Ishikawa (cell line): ENCODE results near the gene GAS7.

Experiments used
- CEBPB ChIP-seq: IDR thresholded peaks from 2 replicates; pipeline ENCODE4 v1.6.1; 2012
- CREB1 ChIP-seq: IDR thresholded peaks from 2 replicates; pipeline ENCODE4 v1.6.1; 2012; ENCODE audit warnings: low read depth
- EGR1 ChIP-seq: IDR thresholded peaks from 2 replicates; pipeline ENCODE4 v1.6.1; 2012
- EP300 ChIP-seq: IDR thresholded peaks from 2 replicates; pipeline ENCODE4 v1.6.1; 2012; ENCODE audit warnings: borderline replicate concordance
- FOXM1 ChIP-seq: IDR thresholded peaks from 2 replicates; pipeline ENCODE4 v1.6.1; 2012; ENCODE audit warnings: low read depth, borderline replicate concordance
- MAX ChIP-seq: IDR thresholded peaks from 2 replicates; pipeline ENCODE4 v1.6.1; 2012
- NFIC ChIP-seq: IDR thresholded peaks from 2 replicates; pipeline ENCODE4 v1.6.1; 2012
- RAD21 ChIP-seq: IDR thresholded peaks from 2 replicates; pipeline ENCODE4 v1.6.1; 2012; ENCODE audit warnings: low read depth
- REST ChIP-seq: IDR thresholded peaks from 2 replicates; pipeline ENCODE4 v1.6.1; 2012; ENCODE audit warnings: low read depth, mild to moderate bottlenecking
- TAF1 ChIP-seq: IDR thresholded peaks from 2 replicates; pipeline ENCODE4 v1.6.1; 2012; ENCODE audit warnings: low read depth, mild to moderate bottlenecking
- TCF12 ChIP-seq: IDR thresholded peaks from 2 replicates; pipeline ENCODE4 v1.6.1; 2012; ENCODE audit warnings: low read depth
- TEAD4 ChIP-seq: IDR thresholded peaks from 2 replicates; pipeline ENCODE4 v1.6.1; 2012
- USF1 ChIP-seq: IDR thresholded peaks from 2 replicates; pipeline ENCODE4 v1.6.1; 2012
- YY1 ChIP-seq: IDR thresholded peaks from 2 replicates; pipeline ENCODE4 v1.6.1; 2012; ENCODE audit warnings: low read depth
- ZBTB7A ChIP-seq: IDR thresholded peaks from 2 replicates; pipeline ENCODE4 v1.6.1; 2012; ENCODE audit warnings: low read depth

GAS7 gene

GRCh38 chr17:10162096-10162495 lies 36.3 kb downstream of the GAS7 start:
- TF ChIP-seq USF1 (no peak), EP300 (no peak), CREB1 (no peak), REST (no peak), TAF1 (no peak), EGR1 (no peak), ZBTB7A (no peak)

- TF ChIP-seq ZBTB7A (no peak), TAF1 (no peak), REST (no peak), RAD21 (no peak), FOXM1 (no peak), YY1 (no peak), EP300 (no peak), CREB1 (no peak), NFIC (no peak), TEAD4 (no peak), CEBPB (no peak), USF1 (no peak), MAX (no peak), EGR1 (no peak), TCF12 (no peak)
Observed at GRCh38 chr17:10161386-10161785, 37.0 kb downstream of the GAS7 start.

- TF ChIP-seq TEAD4 (no peak), CEBPB (no peak), RAD21 (no peak), ZBTB7A (no peak), FOXM1 (no peak), NFIC (no peak), EGR1 (no peak), EP300 (no peak)
Observed at GRCh38 chr17:10156948-10157607, 41.3 kb downstream of the GAS7 start.

GRCh38 chr17:10156599-10156947 lies 41.8 kb downstream of the GAS7 start:
- TF ChIP-seq ZBTB7A (no peak), TEAD4 (no peak), YY1 (no peak), TCF12 (no peak), TAF1 (no peak), CEBPB (no peak), FOXM1 (no peak), NFIC (no peak), RAD21 (no peak), EGR1 (no peak), REST (no peak), CREB1 (no peak), MAX (no peak), EP300 (no peak), USF1 (no peak)
